NCI-H345 treated with DMSO at 0.1 percent for 48 hours (cell line): ENCODE results near the gene ZNF516.

Experiments used
- DNase-seq: peaks from one replicate; lab custom pipeline; 2025; ENCODE audit not compliant: unreplicated experiment; lab: John Stamatoyannopoulos, UW

The ZNF516 gene

DNA sequence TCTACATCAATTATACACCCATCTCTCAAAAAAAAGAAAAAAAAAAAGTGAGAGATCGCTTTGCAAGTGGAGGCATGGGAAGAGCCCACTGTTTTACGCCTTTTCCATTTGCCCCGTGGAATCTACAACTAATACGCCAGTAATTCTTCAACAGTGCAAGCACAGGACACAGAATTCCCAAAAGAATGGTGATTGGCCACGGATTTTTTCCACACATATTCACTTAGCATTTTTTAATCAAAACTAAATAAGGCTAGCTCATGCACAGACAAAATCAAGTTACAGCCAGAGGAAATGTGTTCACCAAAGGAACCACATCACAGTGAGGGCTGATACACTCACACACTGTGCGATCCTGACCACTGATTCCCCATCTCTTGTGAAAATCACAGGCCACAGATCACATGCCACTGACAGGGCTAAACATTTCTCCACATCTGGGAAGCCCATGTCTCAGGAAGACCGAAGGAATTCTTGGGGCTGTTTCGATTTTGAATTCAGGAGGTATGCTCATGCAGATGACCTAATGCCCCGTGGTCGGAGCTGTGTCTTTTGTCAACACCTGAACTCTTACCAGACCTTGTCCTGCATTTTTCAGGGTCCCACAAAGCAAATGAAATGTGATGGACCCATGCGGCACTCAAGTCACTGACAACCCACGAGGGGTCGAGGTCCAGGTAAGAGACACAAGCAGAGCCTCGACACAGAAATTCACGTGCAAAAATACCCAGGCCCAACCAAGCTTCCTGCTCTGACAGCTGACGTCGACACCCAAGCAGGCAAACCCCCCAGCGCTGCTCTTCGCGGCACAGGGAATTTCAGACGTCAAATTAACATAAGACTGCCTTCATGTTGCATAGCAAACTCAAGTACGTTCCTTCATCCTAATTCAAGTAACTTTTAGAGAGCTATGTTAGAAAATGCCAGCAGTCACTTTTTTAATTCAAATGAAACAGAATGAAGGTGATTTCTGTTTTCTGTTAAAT, 69.6 kb downstream of the ZNF516 start:
- no peak for DNase-seq

DNA sequence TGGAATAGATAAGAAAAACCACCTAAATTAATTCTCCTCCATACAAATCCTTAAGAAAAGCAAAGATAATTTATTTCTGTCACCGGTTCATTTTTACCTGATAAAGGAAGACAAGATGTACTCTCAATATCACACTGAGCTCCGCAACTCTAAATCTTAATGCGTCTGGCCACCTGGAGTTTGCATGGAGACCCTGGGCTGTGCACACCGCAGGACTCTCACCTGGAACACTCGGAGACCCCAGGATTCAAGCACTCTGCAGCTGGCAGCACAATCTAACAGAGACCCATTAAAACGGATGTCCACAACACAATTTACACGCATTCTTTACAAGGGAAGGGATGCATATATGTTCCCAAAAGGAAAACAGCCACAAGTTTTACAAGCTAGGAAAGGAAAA, 72.2 kb downstream of the ZNF516 start:
- DNase-seq, result no peak

DNA sequence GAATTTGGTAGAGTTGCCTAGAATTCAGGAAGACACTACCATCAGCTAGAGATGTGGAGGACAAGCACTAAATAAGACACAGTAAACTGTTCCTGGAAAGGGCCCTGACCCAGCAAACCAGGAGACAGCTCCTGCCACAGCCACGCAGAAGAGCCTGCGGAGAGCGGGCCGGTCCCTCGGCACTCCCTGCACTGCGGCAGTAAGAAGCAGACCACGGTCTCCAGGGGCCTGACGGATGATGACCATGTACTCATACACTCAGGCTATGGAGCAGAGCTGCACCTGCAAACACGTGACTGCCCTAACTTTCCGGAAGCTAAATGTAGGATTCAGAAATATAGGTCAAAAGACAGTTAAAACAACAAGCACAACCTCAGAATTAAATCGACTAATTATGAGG, 72.9 kb downstream of the ZNF516 start:
- no peak for DNase-seq

DNA sequence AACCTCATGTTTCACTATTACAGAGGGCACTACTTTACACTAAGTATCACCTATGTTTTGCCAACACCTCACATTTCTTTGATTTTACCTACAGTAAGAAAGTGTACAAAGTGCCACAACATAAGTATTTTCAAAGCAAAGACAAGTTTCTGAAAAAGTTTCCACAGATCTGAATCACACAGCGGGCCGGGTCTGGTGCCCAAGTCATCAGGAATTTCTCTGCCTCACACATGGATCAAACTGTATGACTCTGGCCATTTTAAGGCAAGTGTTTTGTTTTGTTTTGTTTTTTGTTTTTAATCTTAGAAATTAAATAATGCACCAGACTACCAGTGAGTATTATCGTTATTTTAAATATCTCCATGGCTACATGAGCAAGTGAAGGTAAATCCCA, 73.4 kb downstream of the ZNF516 start:
- no peak for DNase-seq

DNA sequence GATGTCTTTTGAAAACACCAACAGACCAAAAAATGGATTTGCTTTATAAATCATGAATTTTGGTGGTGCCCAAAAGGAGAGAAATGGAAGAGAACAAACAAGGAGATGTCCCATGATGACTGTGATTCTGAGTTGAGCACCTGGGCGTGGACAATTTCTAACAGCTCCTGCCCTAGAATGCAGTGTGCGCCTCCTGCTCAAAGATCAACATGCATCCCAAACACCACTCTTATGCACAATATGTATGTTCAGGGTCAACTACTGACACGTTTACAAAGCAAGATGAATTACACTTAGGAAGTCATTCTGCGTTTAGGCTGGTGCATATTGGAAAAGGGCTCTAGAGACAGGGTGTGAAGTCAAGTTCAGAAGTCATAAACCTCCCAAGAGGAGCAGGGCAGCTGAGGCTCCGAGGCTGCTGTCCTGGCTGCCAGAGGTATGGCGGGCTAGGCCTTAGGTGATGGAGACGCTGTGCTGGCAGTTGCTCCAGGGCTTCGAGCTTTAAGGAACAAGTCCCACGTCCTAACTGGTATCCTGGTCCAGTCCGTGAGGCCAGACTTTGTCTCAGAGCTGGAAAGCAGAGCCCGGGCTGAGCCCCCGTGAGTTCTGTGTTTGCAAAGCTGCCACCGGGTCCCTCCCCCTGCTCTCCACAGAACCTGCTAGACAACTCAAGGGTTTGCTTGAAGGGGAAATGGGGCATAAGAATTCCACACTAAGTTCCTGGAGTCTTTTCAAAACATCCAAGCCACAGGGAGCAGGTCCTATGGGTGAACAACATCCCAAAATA, 74.0 kb downstream of the ZNF516 start:
- DNase-seq, result no peak

DNA sequence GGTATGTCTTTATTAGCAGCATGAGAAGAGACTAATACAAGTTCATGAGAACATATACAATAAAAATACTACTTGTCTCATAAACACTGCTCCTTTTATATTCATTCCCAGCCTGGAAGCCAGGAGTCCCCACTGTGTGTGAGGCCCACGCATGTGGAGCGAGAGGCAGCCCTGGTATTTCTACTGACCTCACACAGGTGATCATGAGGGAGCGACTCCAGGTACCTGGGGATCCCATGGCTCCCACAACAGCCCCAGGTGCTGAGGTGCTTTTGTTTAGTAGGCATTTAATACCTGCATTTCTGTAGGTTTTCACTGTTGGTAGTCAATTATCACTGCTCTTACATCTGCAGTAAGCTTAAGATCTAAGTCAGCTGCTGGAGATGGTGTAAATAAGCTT, 75.2 kb downstream of the ZNF516 start:
- no peak for DNase-seq

DNA sequence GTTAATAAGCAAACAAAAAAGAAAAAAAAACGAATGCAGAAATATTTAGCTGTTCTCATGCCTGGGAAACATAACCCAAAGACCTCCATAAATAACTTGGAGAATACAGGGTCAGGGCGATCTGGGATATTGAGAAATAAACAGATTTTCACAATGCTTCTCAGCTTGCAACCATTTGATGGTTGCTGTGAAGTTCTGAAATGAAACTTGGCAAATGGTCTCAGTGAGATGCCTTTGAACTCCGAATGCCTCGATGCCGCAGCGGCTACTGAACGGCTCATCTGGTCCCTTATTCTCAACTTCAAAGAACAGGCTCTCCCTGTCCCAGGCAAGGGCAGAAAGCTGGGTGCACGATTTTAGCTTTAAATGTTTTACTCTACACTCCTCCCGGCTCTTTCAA, 78.1 kb downstream of the ZNF516 start:
- DNase-seq, result no peak

DNA sequence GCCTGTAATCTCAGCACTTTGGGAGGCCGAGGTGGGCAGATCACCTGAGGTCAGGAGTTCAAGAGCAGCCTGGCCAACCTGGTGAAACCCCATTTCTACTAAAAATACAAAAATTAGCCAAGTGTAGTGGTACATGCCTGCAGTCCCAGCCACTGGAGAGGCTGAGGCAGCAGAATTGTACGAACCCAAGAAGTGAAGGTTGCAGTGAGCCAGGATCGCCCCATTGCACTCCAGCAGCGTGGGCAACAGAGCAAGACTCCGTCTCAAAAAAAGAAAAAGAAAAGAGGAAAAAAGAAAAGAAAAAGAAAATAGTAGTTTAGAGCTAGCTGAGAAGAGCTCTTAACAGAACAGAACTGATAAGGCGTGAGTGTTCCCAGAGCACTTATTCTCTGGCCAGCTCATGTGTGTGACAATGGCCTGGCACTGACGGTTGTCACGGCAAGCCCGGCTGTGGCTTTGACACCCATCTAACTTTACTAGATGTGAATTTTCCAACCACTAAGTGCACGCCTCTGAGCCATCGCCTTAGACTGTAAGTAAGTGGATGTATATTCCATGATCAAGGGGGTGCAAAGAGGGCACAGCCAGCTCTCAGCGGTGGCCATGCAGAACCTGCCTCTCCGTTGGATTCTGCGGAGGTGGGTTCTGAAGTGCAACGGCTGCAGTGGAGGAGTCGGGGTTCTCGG, 80.0 kb downstream of the ZNF516 start:
- DNase-seq, result no peak

DNA sequence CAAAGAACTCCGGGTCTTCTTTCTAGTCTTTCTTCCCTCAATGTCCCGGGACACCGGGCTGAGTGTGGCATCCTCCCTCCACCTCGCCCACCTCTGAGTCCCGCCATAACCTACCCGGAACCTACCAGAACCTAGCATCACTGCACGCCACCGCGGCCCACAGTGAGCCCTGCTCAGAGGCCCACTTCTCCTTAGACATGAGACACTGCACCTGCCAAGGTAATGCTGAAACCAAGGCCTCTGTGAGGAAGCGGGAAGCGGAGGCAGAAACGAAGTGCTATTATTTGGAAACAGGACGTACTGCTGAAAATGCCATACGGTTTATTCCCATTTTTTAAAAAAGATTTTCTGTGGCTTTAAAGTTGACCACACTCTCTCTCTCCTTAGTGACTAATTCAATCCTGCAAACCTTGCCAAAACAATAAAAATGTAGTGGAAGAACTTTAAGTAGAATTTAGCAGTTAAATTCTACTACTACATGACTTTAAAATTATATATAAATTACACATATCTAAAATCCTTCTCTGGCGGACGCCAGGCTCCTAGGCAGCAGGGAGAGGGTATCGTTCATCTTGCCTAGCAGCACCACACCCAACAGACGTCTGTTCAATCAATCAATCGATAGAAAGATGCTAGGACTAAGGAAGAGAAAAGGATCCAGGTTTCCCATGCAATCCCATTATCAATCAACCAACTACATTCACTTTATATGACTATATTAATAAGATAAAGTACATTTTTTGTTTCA, 82.0 kb downstream of the ZNF516 start:
- no peak for DNase-seq

DNA sequence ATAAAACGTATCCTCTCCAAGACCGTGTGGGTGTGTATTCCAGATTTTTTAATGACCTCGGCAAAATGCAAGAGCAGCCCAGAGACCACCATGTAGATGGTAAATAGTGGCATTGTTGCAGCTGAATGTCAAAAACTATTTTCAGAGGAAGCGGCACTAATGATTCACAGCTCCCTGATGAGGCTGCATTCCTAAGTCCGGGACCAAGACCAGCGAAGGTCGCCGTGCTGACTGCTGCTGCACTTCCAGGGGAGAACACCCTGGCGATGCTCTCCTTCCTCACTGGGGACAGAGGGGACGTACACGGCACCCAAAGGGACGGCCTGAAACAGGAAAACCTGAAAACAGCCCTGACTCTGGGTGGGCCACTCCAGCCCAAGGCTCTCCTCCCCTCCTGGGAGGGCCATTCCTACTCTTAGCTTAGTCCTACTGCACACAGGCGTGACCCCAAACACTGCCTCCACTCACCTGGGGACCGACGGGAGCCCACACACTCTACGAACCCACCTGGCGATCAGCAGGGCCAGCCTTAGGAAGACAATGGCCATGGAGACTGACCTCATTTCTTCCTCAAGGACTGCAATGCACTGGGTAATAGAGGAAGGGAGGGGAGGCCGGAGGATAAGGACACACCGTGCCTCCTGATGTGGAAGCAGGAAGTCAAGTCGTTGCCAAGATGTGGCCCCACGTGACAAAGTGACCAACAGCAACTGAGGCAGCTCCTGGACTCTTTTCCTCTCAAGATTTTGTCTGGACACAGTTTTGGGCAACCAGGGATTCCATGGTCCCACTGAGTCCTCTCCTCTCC, 82.8 kb downstream of the ZNF516 start:
- DNase-seq, result no peak

DNA sequence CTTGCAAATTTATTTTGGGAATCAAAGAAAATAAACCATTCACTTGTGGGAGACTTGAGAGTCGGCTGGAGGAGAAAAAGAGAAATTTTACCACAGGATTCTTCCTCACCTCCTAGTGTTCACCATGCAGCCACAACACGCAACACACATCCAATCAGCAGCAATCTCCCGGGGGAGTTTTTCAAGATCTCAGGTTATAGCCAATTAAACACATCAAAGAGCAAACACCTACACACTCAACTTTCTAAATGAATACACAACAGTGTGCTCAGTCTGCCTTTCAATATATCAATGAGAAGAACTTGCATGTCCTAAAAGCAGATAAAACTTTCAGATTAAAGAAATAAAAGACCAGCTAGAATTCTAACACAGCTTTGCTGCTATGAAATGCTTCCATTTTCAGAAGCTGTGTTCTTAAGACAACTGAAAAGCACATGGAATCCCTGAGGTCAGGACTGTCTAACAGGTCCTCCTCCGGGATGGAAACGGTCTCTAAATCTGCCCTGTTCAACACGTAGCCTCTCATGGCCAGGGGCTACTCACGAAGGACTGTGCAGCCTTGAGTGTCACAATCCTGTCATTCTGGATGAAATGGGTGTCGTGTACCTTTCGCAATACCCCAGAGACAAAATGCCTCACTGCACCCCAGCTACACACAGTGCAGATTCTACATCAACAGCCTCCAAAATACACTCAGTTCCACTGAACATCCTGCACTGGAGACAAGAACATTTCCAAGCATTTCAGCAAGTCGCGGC, 84.2 kb downstream of the ZNF516 start:
- no peak for DNase-seq

DNA sequence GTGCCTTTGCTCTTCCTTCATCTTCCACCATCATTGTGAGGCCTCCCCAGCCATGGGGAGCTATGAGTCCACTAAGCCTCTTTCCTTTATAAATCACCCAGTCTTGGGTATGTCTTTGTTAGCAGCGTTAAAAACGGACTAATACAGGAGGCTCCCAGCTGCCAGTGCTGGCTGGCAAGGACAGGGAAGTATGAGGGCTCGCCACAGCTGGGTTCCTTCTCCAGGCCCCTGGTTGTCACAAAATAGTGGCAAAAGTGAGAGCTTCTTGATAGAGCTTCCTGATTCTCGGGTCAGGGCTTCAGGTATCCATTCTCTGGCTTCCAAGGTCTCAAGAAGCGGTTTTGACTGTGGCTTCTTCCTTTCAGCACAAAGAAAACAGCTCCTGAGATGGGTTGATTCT, 85.0 kb downstream of the ZNF516 start:
- no peak for DNase-seq

DNA sequence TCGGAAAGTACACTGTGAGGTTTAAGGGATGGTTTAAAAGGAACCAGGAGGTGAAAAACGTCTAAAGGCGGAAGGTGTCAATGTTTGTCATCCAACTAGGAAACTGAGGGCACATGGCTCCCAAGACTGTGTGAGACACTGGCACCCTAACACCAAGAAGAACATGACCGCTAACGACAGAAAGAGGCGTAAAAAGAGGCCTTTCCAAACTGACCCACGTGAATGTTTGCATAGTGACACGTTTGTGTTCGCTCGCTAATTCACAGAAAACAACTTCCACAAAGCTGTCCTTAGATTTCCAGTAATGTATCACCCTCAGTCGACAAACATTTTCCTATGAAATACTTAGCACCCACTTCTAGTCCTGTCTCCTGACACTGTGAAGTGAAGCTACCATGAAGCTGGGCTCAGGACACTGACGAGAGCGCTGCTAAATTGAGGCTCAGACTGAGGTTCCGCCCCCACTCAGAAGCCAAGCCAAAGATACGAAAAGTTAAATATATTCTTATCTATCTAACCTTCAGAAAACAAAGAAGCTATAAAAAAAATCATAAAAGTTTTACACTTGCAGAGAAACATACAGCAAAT, 86.5 kb downstream of the ZNF516 start:
- no peak for DNase-seq

DNA sequence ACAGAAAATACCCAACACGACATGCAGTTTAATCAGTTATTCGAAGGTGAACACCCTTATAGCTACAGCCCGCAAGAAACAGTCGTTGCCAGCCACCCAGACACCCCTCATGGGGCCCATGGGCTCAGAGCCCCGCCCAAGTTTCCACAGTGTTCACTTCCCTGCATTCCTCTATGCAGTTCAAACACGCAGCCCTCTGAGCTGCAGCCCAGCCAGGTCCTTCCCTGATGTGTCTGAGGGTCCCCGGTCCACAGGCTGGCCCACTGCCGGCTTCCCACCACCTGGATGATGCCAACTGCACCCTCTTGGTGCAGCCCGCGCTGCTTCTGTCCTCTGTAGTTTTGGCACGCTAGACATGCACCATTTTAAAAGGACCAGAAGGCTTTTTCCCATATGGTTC, 87.4 kb downstream of the ZNF516 start:
- DNase-seq, result no peak

DNA sequence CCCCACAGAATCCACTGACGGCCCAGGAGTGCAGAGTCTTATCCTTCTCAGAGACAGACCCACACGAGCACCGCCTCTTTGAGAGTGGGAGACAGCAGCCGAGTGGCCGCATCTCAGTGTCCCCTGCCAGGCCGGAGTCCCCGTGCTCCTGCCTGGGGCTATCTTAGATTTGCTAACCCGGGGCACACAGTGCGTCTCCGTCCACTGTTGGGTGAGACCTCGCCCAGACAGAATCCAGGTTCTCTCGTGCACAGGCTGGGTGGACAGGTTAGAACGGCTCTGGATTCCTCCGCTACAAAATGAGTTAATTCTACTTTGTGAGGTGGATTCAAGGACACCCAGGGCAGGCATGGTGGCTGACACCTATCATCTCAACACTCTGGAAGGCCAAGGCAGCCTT, 88.3 kb downstream of the ZNF516 start:
- DNase-seq, result no peak

DNA sequence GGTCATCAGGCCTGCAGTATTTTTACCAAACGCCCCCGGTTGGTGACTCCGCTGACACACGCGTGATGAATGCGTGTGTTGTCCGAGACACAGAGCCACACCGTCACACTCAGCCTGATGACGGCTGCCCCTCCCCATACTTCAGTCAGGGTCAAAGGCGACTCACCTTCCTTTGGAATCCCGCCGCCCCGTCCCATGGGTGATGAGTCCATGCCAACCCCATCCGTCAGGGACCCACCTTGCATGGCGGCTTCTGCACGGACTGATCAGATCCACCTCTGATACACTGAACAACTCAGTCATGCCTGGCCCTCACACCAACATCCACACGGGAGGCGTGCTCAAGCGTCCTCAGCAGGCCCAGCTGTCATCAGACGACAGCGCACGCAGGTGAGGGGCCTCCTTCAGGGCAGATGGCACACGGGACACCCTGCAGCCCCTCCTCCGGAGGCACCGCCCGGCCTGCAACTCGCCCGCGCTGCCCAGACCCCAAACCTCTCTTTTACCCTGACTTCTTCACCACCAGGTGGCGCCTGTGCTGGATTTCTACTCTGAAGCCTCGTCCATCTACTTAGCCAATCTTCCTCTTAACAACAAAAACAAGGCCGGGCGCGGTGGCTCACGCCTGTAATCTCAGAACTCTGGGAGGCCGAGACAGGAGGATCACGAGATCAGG, 89.2 kb downstream of the ZNF516 start:
- no peak for DNase-seq

DNA sequence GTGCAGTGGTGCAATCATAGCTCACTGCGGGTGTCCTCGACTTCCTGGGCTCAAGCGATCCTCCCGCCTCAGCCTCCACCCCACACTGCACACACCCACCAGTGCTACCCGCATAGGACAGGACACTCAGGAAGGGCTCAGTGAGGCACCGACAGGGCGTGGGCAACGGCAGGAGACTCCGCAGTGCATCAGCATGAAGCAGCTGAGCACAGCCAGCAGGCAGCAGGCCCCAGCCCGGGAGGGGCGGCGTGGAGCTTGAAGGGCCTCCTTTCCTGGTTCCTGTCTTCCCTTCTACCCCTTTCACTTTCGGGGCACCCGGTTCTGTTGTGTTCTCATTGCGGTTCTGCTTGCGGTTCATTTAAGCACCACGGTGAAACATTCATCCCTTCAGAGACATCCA, 89.8 kb downstream of the ZNF516 start:
- no peak for DNase-seq

DNA sequence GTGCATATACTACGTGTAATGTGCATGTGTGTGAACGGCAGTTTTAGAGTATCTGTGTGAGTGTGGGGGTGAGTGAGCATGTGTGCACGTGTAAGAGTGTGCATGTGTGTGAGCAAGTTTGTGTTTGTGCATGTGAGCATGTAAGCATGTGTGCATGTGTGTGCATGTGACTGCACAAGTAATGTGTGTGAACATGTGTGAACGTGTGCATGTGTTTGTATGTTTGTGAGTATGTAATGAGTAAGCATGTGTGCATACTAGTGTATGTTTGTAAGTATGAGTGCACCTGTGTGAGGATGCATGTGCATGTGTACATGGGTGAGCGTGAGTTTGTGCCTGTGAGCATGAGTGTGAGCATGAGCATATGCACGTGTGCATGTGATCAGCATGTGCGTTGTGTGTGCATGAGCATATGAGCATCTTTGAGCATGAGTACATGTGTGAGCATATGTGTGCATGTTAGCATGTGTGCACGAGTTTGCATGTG, 90.7 kb downstream of the ZNF516 start:
- DNase-seq, result no peak
